Heart left ventricle (tissue), 13 donors: ENCODE measurements around the gene STX8.

Source experiments
- POLR2A ChIP-seq, 2 donors: fragments of 450-650 bp; IDR thresholded peaks; one replicate each; pipeline ENCODE4 v1.6.1; 2017; ENCODE audit warnings: antibody characterized with exemption in 2 of 2, mild to moderate bottlenecking in 2 of 2, moderate library complexity in 2 of 2
- TF ChIP-seq, protein P1 (sequence below), 12 donors: fragments of 200-600 bp; sonication (generic) in 4 of 12; IDR thresholded peaks; one replicate each; pipeline versions ENCODE4 v1.5.0 to v1.8.0; 2018 to 2022; ENCODE audit warnings: antibody characterized with exemption in 12 of 12, mild to moderate bottlenecking in 5 of 12
- donor health status: ischemic (EF 13 %, LVEDD 7.1; RV severe dilation, severe dysfunction).
- donor health status: DM: no; HTN: yes; CAD: no.
- donor health status: DM: no; HTN: no; CAD: no.
- donor health status: ischemic (EF 25% LVEDD 6.9; RV normal size, moderate dysfunction).
- donor health status: ischemic (EF 25% LVEDD 5.7; RV mildly dilated, moderate dysfunction).
- donor health status: ischemic (EF 35%, LVEDD 5.7; RV mildly dilated, moderate dysfunction).
- donor health status: nonischemic (EF 11% LVEDD 7.7; RV severe dilation, severe dysfunction).
- donor health status: DM: yes; HTN: yes; CAD: no.
- donor health status: PGD.
- donor health status: ischemic (EF 29% LVEDD 5.4; RV normal size, mild dysfunction).
- donor health status: nonischemic (EF 23%, LVEDD 6.1; RV moderate dilation, normal function).

DNA sequence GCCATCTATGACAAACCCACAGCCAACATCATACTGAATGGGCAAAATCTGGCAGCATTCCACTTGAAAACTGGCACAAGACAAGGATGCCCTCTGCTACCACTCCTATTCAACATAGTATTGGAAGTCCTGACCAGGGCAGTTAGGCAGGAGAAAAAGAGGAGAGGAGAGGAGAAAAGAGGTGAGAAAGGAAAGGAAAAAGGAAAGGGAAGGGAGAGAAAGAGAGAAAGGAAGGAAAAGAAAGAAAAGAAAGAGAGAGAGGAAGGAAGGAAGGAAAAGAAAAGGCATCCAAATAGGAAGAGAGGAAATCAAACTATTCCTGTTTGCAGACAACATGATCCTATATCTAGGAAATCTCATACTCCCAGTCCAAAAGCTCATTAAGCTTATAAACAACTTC lies 11.5 kb downstream of the STX8 start:
- no peak for TF ChIP-seq POLR2A (IDR thresholded peaks at IDR 0.05)
- TF ChIP-seq, protein P1, sequence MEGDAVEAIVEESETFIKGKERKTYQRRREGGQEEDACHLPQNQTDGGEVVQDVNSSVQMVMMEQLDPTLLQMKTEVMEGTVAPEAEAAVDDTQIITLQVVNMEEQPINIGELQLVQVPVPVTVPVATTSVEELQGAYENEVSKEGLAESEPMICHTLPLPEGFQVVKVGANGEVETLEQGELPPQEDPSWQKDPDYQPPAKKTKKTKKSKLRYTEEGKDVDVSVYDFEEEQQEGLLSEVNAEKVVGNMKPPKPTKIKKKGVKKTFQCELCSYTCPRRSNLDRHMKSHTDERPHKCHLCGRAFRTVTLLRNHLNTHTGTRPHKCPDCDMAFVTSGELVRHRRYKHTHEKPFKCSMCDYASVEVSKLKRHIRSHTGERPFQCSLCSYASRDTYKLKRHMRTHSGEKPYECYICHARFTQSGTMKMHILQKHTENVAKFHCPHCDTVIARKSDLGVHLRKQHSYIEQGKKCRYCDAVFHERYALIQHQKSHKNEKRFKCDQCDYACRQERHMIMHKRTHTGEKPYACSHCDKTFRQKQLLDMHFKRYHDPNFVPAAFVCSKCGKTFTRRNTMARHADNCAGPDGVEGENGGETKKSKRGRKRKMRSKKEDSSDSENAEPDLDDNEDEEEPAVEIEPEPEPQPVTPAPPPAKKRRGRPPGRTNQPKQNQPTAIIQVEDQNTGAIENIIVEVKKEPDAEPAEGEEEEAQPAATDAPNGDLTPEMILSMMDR (IDR thresholded peaks at IDR 0.05): no peak
